HT-29 (cell line): ENCODE results near the gene WDR1. TPM values are rescaled to one million over a fixed set of nuclear protein-coding genes. Genes with fewer than 3 reads are reported as not detected.
"Not testable (repeated sequence)": the region's sequence is repeated elsewhere in the genome, so short reads cannot be mapped to it uniquely, and the experiment has no call there.

Experiments
- DNase-seq: peaks from one replicate; pipeline ENCODE4 v3.0.0-alpha.2; 2015; ENCODE audit warnings: low spot score
- total RNA-seq: library from RNA; depleted of rRNA; stranded (reverse); fragments of >200 nt; shearing (Covaris generic); gene quantifications from 2 replicates; pipeline ENCODE4 v1.2.3, GENCODE V29; 2014

The WDR1 gene
- total RNA-seq, 1 experiment from 2014 or later, result 310 TPM

- DNase-seq, result no peak
These were observed 14.6 kb upstream of the WDR1 start for GRCh38 chr4:10131202-10131601.

GRCh38 chr4:10130178-10130888 lies 13.7 kb upstream of the WDR1 start:
- DNase-seq, result no peak

GRCh38 chr4:10129196-10130177 lies 12.9 kb upstream of the WDR1 start:
- DNase-seq, result no peak

- no peak for DNase-seq
These were observed 12.2 kb upstream of the WDR1 start for GRCh38 chr4:10128761-10129160.

GRCh38 chr4:10127531-10127930 lies 10.9 kb upstream of the WDR1 start:
- not testable (repeated sequence) for DNase-seq

- no peak for DNase-seq
These were observed 7.8 kb upstream of the WDR1 start for GRCh38 chr4:10124167-10124930.

- DNase-seq, result peak; percentile 42
These were observed 6.9 kb upstream of the WDR1 start for GRCh38 chr4:10123227-10124101.

- DNase-seq, result no peak
These were observed 5.8 kb upstream of the WDR1 start for GRCh38 chr4:10122236-10122932.

- no peak for DNase-seq
These were observed 5.1 kb upstream of the WDR1 start for GRCh38 chr4:10121568-10122208.

- DNase-seq, result no peak
These were observed 4.5 kb upstream of the WDR1 start for GRCh38 chr4:10120943-10121567.

- DNase-seq, result no peak
These were observed 3.2 kb upstream of the WDR1 start for GRCh38 chr4:10119773-10120172.

- DNase-seq, result no peak
These were observed 2.7 kb upstream of the WDR1 start for GRCh38 chr4:10119278-10119677.

GRCh38 chr4:10118048-10119004 lies 1.7 kb upstream of the WDR1 start:
- DNase-seq, result no peak

GRCh38 chr4:10117359-10118047 lies 904 bp upstream of the WDR1 start:
- no peak for DNase-seq

GRCh38 chr4:10115797-10116568 lies 616 bp downstream of the WDR1 start:
- peak; percentile 69 for DNase-seq

- no peak for DNase-seq
These were observed 1.3 kb downstream of the WDR1 start for GRCh38 chr4:10115271-10115796.
